Measurements from ENCODE around the gene ITGAL. TPM values are rescaled to one million over a fixed set of nuclear protein-coding genes. Genes with fewer than 3 reads are reported as not detected.
"Not testable (repeated sequence)": the region's sequence is repeated elsewhere in the genome, so short reads cannot be mapped to it uniquely, and the experiment has no call there.

ITGAL gene
- total RNA-seq, 1 donor from 2014 or later: 14.5 TPM

GRCh38 chr16:30534368-30535105, 62.0 kb downstream of the ITGAL start, which contains the start of gene ZNF747:
ZNF747 (minus strand) TSS chr16:30534858; CDS start chr16:30534679, 179 bp downstream.
- peak; percentile 96 for ATAC-seq
- intact Hi-C loops (cut with DNase I): no loop called here
- peak; percentile 95 for DNase-seq (ENCODE audit: low spot score)

- peak; percentile 19 for ATAC-seq
- DNase-seq (ENCODE audit: low spot score): no peak
- intact Hi-C loops (cut with DNase I): no loop called here
These were observed 62.7 kb downstream of the ITGAL start for GRCh38 chr16:30535106-30535776.

- ATAC-seq (peak; percentile 87), DNase-seq (ENCODE audit: low spot score) (peak; percentile 82)
- intact Hi-C loops (cut with DNase I): no loop called here
These were observed 63.2 kb downstream of the ITGAL start for GRCh38 chr16:30535777-30536190.

- ATAC-seq; DNase-seq (ENCODE audit: low spot score); intact Hi-C loops (cut with DNase I): not testable (repeated sequence)
These were observed 64.0 kb downstream of the ITGAL start for GRCh38 chr16:30536391-30537024.

GRCh38 chr16:30539000-30539964, 66.7 kb downstream of the ITGAL start:
- DNase-seq (ENCODE audit: low spot score): no peak
- ATAC-seq: no peak
- intact Hi-C loops (cut with DNase I): no loop called here

GRCh38 chr16:30539986-30540526, 67.5 kb downstream of the ITGAL start:
- intact Hi-C loops (cut with DNase I); DNase-seq (ENCODE audit: low spot score); ATAC-seq: not testable (repeated sequence)

GRCh38 chr16:30540916-30541464, 68.4 kb downstream of the ITGAL start:
- ATAC-seq; intact Hi-C loops (cut with DNase I); DNase-seq (ENCODE audit: low spot score): not testable (repeated sequence)

- ATAC-seq (no peak), DNase-seq (ENCODE audit: low spot score) (no peak)
- intact Hi-C loops (cut with DNase I): no loop called here
These were observed 69.2 kb downstream of the ITGAL start for GRCh38 chr16:30541502-30542329.

- ATAC-seq: no peak
- intact Hi-C loops (cut with DNase I): no loop called here
- DNase-seq (ENCODE audit: low spot score): no peak
These were observed 70.5 kb downstream of the ITGAL start for GRCh38 chr16:30543067-30543466.

- no peak for ATAC-seq
These were observed 73.6 kb downstream of the ITGAL start for GRCh38 chr16:30546115-30546514.

GRCh38 chr16:30548416-30549253, 76.1 kb downstream of the ITGAL start:
- ATAC-seq (no peak), DNase-seq (ENCODE audit: low spot score) (no peak)
- intact Hi-C loops (cut with DNase I): no loop called here

More at GRCh38 chr16:30546115-30546514, 73.6 kb downstream of the ITGAL start:
- DNase-seq (ENCODE audit: low spot score): no peak
- intact Hi-C loops (cut with DNase I): no loop called here

GRCh38 chr16:30551781-30552180, 79.2 kb downstream of the ITGAL start:
- ATAC-seq (no peak), DNase-seq (ENCODE audit: low spot score) (no peak)
- intact Hi-C loops (cut with DNase I): no loop called here

GRCh38 chr16:30552956-30553355, 80.4 kb downstream of the ITGAL start:
- DNase-seq (ENCODE audit: low spot score) (no peak), ATAC-seq (no peak)
- intact Hi-C loops (cut with DNase I): no loop called here

- DNase-seq (ENCODE audit: low spot score): no peak
- intact Hi-C loops (cut with DNase I): no loop called here
- ATAC-seq: no peak
These were observed 80.9 kb downstream of the ITGAL start for GRCh38 chr16:30553393-30553899.

- no peak for ATAC-seq
- intact Hi-C loops (cut with DNase I): no loop called here
- DNase-seq (ENCODE audit: low spot score): no peak
These were observed 82.2 kb downstream of the ITGAL start for GRCh38 chr16:30554557-30555314.

All from sciatic nerve (tissue), 2 donors.